Natural killer cell (primary cell): Measurements from ENCODE around the gene ZFAND3. TPM values are rescaled to one million over a fixed set of nuclear protein-coding genes. Genes with fewer than 3 reads are reported as not detected.

Experiments
- ATAC-seq, 3 donors: fragments of 150-1000 bp in 2 of 3; fragments of 200-7000 bp in 1 of 3; cut with Tn5 transposase; 1 replicate in 1 of 3; 2 replicates in 2 of 3; pipeline ENCODE4 v1.10.0; 2021; ENCODE audit warnings: mild to moderate bottlenecking in 2 of 3, moderate library complexity in 2 of 3
- DNase-seq, 2 donors: peaks; one replicate each; pipeline versions ENCODE4 v3.0.0 to v3.0.0-alpha.2; 2013 to 2021; ENCODE audit warnings: mixed read lengths in 1 of 2
- H3K27ac ChIP-seq: one replicate; pipeline ENCODE4 v1.5.1; 2013; ENCODE audit warnings: mild to moderate bottlenecking, low read length
- H3K27me3 ChIP-seq: one replicate; pipeline ENCODE4 v1.6.1; 2013; ENCODE audit warnings: low read length; ENCODE audit not compliant: control insufficient read depth, insufficient read depth
- H3K36me3 ChIP-seq: one replicate; pipeline ENCODE4 v1.6.1; 2013; ENCODE audit warnings: low read length; ENCODE audit not compliant: control insufficient read depth, insufficient read depth
- H3K4me1 ChIP-seq: one replicate; pipeline ENCODE4 v1.6.1; 2013; ENCODE audit warnings: low read length; ENCODE audit not compliant: control insufficient read depth, insufficient read depth
- H3K4me3 ChIP-seq: one replicate; pipeline ENCODE4 v1.5.1; 2013; ENCODE audit warnings: low read length
- H3K9me3 ChIP-seq: one replicate; pipeline ENCODE4 v1.6.1; 2013; ENCODE audit warnings: low read length; ENCODE audit not compliant: control insufficient read depth, insufficient read depth
- H3K27ac Mint-ChIP-seq, 2 donors: one replicate each; pipeline ENCODE4 v1.8.0; 2022; ENCODE audit warnings: mild to moderate bottlenecking in 2 of 2, mixed read lengths in 2 of 2, moderate library complexity in 1 of 2
- H3K27me3 Mint-ChIP-seq, 2 donors: one replicate each; pipeline ENCODE4 v1.8.0; 2022; ENCODE audit warnings: low read depth in 2 of 2, mixed read lengths in 2 of 2
- H3K36me3 Mint-ChIP-seq: one replicate; pipeline ENCODE4 v1.8.0; 2022; ENCODE audit warnings: mixed read lengths
- H3K4me1 Mint-ChIP-seq, 2 donors: one replicate each; pipeline ENCODE4 v1.8.0; 2022; ENCODE audit warnings: mixed read lengths in 2 of 2
- H3K4me3 Mint-ChIP-seq: one replicate; pipeline ENCODE4 v1.8.0; 2022; ENCODE audit warnings: mild to moderate bottlenecking, moderate library complexity, mixed read lengths
- H3K9me3 Mint-ChIP-seq, 2 donors: one replicate each; pipeline ENCODE4 v1.8.0; 2022; ENCODE audit warnings: mixed read lengths in 2 of 2
- WGBS: methylation state at CpG from one replicate; pipeline ENCODE4 v1.1.7; 2013; ENCODE audit warnings: missing lambda C conversion rate; ENCODE audit not compliant: insufficient coverage; 5-methylcytosine and 5-hydroxymethylcytosine counted together
- intact Hi-C: fragments of 100-400 bp; cut with micrococcal nuclease; formaldehyde crosslinking; loops from one replicate; pipeline ENCODE4 v1.14.2; 2022
- total RNA-seq, 4 donors: library from RNA; stranded (reverse); fragments of 120-200 nt in 1 of 4; gene quantifications; one replicate each; pipeline versions ENCODE4 v1.2.3 to v1.2.4, GENCODE V29; 2013 to 2022
- TF ChIP-seq, protein P1 (sequence below): fragments of 200-600 bp; IDR thresholded peaks from one replicate; pipeline ENCODE4 v1.8.0; 2022; ENCODE audit warnings: antibody characterized with exemption

Gene ZFAND3
- total RNA-seq, 3 donors from 2014 or later (not counting 1 experiment from before 2014, with no cell fraction given) = 87.7 to 97.4 (median 90.1) TPM

DNA sequence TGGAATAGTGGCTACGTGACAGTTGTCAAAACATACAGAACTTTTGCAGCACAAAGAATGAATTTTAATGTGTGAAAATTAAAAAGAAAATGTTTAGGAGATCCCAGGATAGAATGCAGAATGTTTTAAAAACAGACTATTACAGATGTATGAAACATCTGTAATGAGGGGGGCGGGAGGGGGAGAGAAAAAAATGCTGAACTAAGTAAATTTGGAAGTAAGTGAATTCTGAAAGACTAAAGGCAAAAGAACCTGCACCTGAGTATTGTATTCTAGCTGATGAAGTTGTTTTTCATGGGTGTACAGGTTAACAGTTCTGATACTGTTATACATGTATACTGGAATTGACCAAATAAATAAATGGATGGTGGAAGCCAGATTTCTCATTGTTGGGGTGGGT, 178.8 kb downstream of the ZFAND3 start:
- Histone ChIP-seq H3K36me3 (no peaks in the 10 kb centered on the region), H3K4me3 (no peak overlapping the region), H3K27ac (no peak overlapping the region), H3K9me3 (no peaks in the 10 kb centered on the region), H3K27me3 (no peaks in the 10 kb centered on the region), H3K4me1 (no peaks in the 10 kb centered on the region)
- no peaks in the 10 kb centered on the region for H3K27me3 Mint-ChIP-seq
- peaks cover 52 to 60% of the 10 kb centered on the region in 2 donors for H3K4me1 Mint-ChIP-seq
- H3K4me3 Mint-ChIP-seq = no peak overlapping the region
- TF ChIP-seq, protein P1, sequence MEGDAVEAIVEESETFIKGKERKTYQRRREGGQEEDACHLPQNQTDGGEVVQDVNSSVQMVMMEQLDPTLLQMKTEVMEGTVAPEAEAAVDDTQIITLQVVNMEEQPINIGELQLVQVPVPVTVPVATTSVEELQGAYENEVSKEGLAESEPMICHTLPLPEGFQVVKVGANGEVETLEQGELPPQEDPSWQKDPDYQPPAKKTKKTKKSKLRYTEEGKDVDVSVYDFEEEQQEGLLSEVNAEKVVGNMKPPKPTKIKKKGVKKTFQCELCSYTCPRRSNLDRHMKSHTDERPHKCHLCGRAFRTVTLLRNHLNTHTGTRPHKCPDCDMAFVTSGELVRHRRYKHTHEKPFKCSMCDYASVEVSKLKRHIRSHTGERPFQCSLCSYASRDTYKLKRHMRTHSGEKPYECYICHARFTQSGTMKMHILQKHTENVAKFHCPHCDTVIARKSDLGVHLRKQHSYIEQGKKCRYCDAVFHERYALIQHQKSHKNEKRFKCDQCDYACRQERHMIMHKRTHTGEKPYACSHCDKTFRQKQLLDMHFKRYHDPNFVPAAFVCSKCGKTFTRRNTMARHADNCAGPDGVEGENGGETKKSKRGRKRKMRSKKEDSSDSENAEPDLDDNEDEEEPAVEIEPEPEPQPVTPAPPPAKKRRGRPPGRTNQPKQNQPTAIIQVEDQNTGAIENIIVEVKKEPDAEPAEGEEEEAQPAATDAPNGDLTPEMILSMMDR = no peak
- H3K36me3 Mint-ChIP-seq = no peaks in the 10 kb centered on the region
- ATAC-seq (no peak), DNase-seq (no peak)
- 100% methylated on average over 2 of the region's 2 CpGs for WGBS
- H3K9me3 Mint-ChIP-seq = no peaks in the 10 kb centered on the region
- H3K27ac Mint-ChIP-seq = no peak overlapping the region
- intact Hi-C loops = no loop called here

DNA sequence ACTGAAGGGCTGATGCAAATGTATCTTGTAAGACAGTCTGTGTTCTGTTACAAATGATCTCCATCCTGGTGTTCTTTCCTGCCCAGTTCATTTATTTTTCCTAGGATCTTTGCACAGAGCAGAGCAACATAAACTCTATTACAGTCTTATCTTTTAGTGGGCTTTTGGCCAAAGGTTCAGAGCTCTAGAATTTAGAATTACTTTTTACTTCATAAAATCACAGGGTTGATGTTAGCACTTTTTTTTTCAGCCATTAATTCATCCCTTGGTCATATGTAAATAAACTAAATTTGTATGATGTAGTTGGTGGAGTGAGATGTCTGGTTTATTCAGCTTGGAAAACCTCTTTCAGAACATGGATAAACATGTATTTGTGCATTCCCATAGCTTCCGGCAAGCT, 181.9 kb downstream of the ZFAND3 start:
- TF ChIP-seq, protein P1 = no peak
- no peaks in the 10 kb centered on the region for H3K4me1 ChIP-seq
- ATAC-seq = no peak
- Mint-ChIP-seq H3K4me1 (peaks cover 66 to 71% of the 10 kb centered on the region in 2 donors), H3K27me3 (no peaks in the 10 kb centered on the region), H3K9me3 (no peaks in the 10 kb centered on the region), H3K4me3 (no peak overlapping the region), H3K27ac (no peak overlapping the region), H3K36me3 (no peaks in the 10 kb centered on the region)
- H3K9me3 ChIP-seq = no peaks in the 10 kb centered on the region
- H3K27ac ChIP-seq = no peak overlapping the region
- WGBS = 100% methylated on average over 1 of the region's 1 CpG
- DNase-seq = no peak
- H3K36me3 ChIP-seq = no peaks in the 10 kb centered on the region
- intact Hi-C loops = no loop called here
- no peaks in the 10 kb centered on the region for H3K27me3 ChIP-seq
- no peak overlapping the region for H3K4me3 ChIP-seq

DNA sequence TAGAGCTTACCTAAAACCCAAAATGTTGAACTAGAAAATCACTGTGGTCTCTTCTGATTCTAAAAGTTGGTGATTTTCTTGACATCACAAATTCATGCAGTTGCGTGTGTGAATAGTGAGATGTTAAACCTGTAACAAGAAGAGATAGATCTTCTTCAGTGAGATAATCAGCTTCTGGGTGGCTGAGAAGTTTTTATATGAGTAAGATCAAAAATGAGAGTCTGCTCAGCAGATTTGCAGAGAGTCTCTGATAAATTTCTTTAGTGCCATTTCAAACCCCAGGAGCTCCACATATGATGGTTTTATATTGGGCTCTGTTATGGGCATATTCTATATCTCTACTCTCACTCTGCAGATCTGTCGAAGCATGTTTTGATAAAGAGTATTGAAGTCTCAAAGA, 185.4 kb downstream of the ZFAND3 start:
- ATAC-seq = no peak
- no peak overlapping the region for H3K4me3 Mint-ChIP-seq
- no peaks in the 10 kb centered on the region for H3K27me3 Mint-ChIP-seq
- Histone ChIP-seq H3K27ac (no peak overlapping the region), H3K9me3 (no peaks in the 10 kb centered on the region), H3K27me3 (no peaks in the 10 kb centered on the region), H3K4me1 (no peaks in the 10 kb centered on the region), H3K36me3 (no peaks in the 10 kb centered on the region), H3K4me3 (no peak overlapping the region)
- no peaks in the 10 kb centered on the region for H3K9me3 Mint-ChIP-seq
- DNase-seq = no peak
- no peaks in the 10 kb centered on the region for H3K36me3 Mint-ChIP-seq
- TF ChIP-seq, protein P1 = no peak
- intact Hi-C loops = no loop called here
- H3K27ac Mint-ChIP-seq = no peak overlapping the region
- 100% methylated on average over 1 of the region's 2 CpGs for WGBS
- H3K4me1 Mint-ChIP-seq = peaks cover 58 to 59% of the 10 kb centered on the region in 2 donors

DNA sequence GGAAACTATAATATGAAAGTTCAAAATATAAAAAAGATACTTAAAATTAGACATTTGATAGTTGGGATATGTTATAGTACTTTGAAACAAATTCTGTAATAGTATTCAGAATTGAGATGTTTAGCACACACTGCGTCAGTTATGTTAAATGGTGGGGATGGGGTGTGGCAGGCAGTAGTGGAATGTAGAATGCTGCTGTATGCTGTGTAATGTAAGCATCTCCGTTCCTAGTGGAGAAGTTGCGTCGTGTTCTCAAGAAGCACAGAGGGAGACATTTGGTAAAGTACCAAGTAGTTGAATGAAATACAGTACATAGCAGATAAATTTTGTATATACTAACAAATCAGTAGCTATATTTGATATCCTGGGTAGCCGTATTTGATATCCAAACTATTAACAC, 192.4 kb downstream of the ZFAND3 start:
- no peak overlapping the region for H3K27ac ChIP-seq
- no peaks in the 10 kb centered on the region for H3K9me3 Mint-ChIP-seq
- no peaks in the 10 kb centered on the region for H3K36me3 ChIP-seq
- intact Hi-C loops = loop anchor here (1.0 to 2.0 kb wide), 3 partner anchors 221 to 315 kb away; partner anchors contain the start of gene MDGA1
- no peaks in the 10 kb centered on the region for H3K27me3 Mint-ChIP-seq
- TF ChIP-seq, protein P1 = no peak
- H3K4me3 ChIP-seq = no peak overlapping the region
- no peak for ATAC-seq
- no peaks in the 10 kb centered on the region for H3K36me3 Mint-ChIP-seq
- H3K27me3 ChIP-seq = no peaks in the 10 kb centered on the region
- H3K4me1 Mint-ChIP-seq = peaks cover 32 to 45% of the 10 kb centered on the region in 2 donors
- H3K4me1 ChIP-seq = no peaks in the 10 kb centered on the region
- 73% methylated on average over 4 of the region's 5 CpGs for WGBS
- no peak overlapping the region for H3K4me3 Mint-ChIP-seq
- no peak for DNase-seq
- H3K9me3 ChIP-seq = no peaks in the 10 kb centered on the region
- H3K27ac Mint-ChIP-seq = no peak overlapping the region
